ENCODE results near the gene XRN2. TPM values are rescaled to one million over a fixed set of nuclear protein-coding genes. Genes with fewer than 3 reads are reported as not detected.
A peak's percentile ranks its signal among the peaks of the same experiment; 100 is the strongest.

Gene XRN2
- polyA plus RNA-seq, 3 donors: 53.1 to 111 (median 101) TPM

DNA sequence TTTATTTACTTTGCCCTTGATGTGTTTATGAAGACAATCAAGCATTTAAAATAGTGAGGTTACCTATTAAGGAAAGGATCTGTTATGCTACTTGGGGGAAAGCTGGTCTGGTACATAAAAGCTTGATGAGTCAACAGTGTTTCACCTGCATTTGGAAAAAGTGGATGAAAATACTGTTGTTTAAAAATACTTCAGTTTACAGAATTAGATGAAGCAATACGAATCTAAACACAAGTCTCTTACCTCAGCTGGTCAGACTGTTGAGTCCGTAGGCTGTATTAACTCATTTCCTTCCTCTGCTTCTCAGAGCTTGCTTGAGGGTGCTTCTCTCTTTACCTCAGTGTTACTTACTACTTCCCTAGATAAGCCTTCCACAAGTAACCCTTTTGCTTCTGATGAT, 58.1 kb downstream of the XRN2 start:
- Histone ChIP-seq H3K4me3 (replicated peaks in 1 of 3; ENCODE audit: low read depth in 2 of 3, low read length in 3 of 3) (peak overlapping the region in 1 of 3 experiments; percentile 2), H3K27ac (ENCODE audit: low read depth in 1 of 2, low read length in 2 of 2) (peak overlapping the region in 1 of 2 donors; percentile 58), H3K9ac (ENCODE audit: insufficient read depth, low read length, poor library complexity, severe bottlenecking) (peak overlapping the region; percentile 0), H3K36me3 (replicated peaks in 1 of 2; ENCODE audit: control insufficient read depth in 1 of 2, insufficient read depth in 2 of 2, low read length in 2 of 2) (peaks cover 69 to 87% of the 10 kb centered on the region in 2 donors), H3K4me1 (ENCODE audit: control insufficient read depth in 1 of 2, insufficient read depth in 2 of 2, low read length in 2 of 2) (peaks cover 9 to 19% of the 10 kb centered on the region in 2 donors), H3K27me3 (ENCODE audit: control insufficient read depth in 2 of 2, insufficient read depth in 2 of 2, low read length in 2 of 2) (no peaks in the 10 kb centered on the region), H4K20me1 (ENCODE audit: insufficient read depth, low read length) (peaks cover 43% of the 10 kb centered on the region), H3K4me2 (replicated peaks; ENCODE audit: extremely low read depth, low read length, poor library complexity, severe bottlenecking) (no peak overlapping the region), H2AFZ (ENCODE audit: insufficient read depth, low read depth, low read length, poor library complexity, severe bottlenecking) (no peak overlapping the region), H3K9me3 (replicated peaks in 1 of 2; ENCODE audit: control insufficient read depth in 1 of 2, insufficient read depth in 1 of 2, low read length in 2 of 2) (no peaks in the 10 kb centered on the region), H3K79me2 (ENCODE audit: insufficient read depth, low read length) (no peaks in the 10 kb centered on the region)
- H3K27me3 Mint-ChIP-seq (ENCODE audit: low read depth in 3 of 3): peaks cover 0 to 2% (median 0%) of the 10 kb centered on the region in 3 donors
- peak; percentile 10 to 32 (median 21) for DNase-seq
- H3K36me3 Mint-ChIP-seq: peaks cover 61 to 82% of the 10 kb centered on the region in 2 donors
- H3K4me1 Mint-ChIP-seq: peaks cover 22% of the 10 kb centered on the region
- no peak overlapping the region for H3K4me3 Mint-ChIP-seq
- TF ChIP-seq, protein P1, sequence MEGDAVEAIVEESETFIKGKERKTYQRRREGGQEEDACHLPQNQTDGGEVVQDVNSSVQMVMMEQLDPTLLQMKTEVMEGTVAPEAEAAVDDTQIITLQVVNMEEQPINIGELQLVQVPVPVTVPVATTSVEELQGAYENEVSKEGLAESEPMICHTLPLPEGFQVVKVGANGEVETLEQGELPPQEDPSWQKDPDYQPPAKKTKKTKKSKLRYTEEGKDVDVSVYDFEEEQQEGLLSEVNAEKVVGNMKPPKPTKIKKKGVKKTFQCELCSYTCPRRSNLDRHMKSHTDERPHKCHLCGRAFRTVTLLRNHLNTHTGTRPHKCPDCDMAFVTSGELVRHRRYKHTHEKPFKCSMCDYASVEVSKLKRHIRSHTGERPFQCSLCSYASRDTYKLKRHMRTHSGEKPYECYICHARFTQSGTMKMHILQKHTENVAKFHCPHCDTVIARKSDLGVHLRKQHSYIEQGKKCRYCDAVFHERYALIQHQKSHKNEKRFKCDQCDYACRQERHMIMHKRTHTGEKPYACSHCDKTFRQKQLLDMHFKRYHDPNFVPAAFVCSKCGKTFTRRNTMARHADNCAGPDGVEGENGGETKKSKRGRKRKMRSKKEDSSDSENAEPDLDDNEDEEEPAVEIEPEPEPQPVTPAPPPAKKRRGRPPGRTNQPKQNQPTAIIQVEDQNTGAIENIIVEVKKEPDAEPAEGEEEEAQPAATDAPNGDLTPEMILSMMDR (IDR thresholded peaks at IDR 0.05): no peak
- WGBS (ENCODE audit: insufficient coverage): no CpG with 5 or more reads among the region's 2 CpGs
- H3K9me3 Mint-ChIP-seq: no peaks in the 10 kb centered on the region
- intact Hi-C loops (cut with micrococcal nuclease): no loop called here
- H3K27ac Mint-ChIP-seq: peak overlapping the region in 6 of 7 donors; percentile 50 to 71 (median 58)

DNA sequence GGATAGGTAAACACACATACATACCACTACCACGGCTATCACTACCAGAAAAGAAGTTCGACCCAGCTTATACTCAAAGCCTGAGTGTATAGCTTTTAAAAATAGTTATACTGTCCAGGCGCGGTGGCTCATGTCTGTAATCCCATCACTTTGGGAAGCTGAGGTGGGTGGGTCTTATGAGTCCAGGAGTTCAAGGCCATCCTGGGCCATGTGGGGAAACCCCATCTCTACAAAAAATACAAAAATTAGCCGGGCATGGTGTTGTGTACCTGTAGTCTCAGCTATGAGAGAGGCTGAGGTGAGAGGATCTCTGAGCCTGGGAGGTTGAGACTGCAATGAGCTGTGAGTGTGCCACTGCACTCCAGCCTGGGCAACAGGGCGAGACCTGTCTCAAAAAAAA, 61.3 kb downstream of the XRN2 start:
- intact Hi-C loops (cut with micrococcal nuclease): no loop called here
- no peak overlapping the region for H3K9ac ChIP-seq (ENCODE audit: insufficient read depth, low read length, poor library complexity, severe bottlenecking)
- H3K4me3 ChIP-seq (replicated peaks in 1 of 3; ENCODE audit: low read depth in 2 of 3, low read length in 3 of 3): no peak overlapping the region
- H4K20me1 ChIP-seq (ENCODE audit: insufficient read depth, low read length): peaks cover 60% of the 10 kb centered on the region
- no peak overlapping the region for H3K27ac ChIP-seq (ENCODE audit: low read depth in 1 of 2, low read length in 2 of 2)
- DNase-seq: no peak
- H3K27me3 ChIP-seq (ENCODE audit: control insufficient read depth in 2 of 2, insufficient read depth in 2 of 2, low read length in 2 of 2): no peaks in the 10 kb centered on the region
- TF ChIP-seq, protein P1 (IDR thresholded peaks at IDR 0.05): no peak
- no peaks in the 10 kb centered on the region for H3K79me2 ChIP-seq (ENCODE audit: insufficient read depth, low read length)
- Mint-ChIP-seq H3K9me3 (no peaks in the 10 kb centered on the region), H3K36me3 (peaks cover 69 to 82% of the 10 kb centered on the region in 2 donors), H3K4me1 (peaks cover 22% of the 10 kb centered on the region), H3K27me3 (ENCODE audit: low read depth in 3 of 3) (no peaks in the 10 kb centered on the region), H3K4me3 (no peak overlapping the region), H3K27ac (peak overlapping the region in 1 of 7 donors; percentile 50)
- H3K36me3 ChIP-seq (replicated peaks in 1 of 2; ENCODE audit: control insufficient read depth in 1 of 2, insufficient read depth in 2 of 2, low read length in 2 of 2): peaks cover 68 to 87% of the 10 kb centered on the region in 2 donors
- no peak overlapping the region for H2AFZ ChIP-seq (ENCODE audit: insufficient read depth, low read depth, low read length, poor library complexity, severe bottlenecking)
- 100% methylated on average over 1 of the region's 6 CpGs for WGBS (ENCODE audit: insufficient coverage)
- H3K4me1 ChIP-seq (ENCODE audit: control insufficient read depth in 1 of 2, insufficient read depth in 2 of 2, low read length in 2 of 2): peaks cover 9 to 19% of the 10 kb centered on the region in 2 donors
- no peaks in the 10 kb centered on the region for H3K9me3 ChIP-seq (replicated peaks in 1 of 2; ENCODE audit: control insufficient read depth in 1 of 2, insufficient read depth in 1 of 2, low read length in 2 of 2)
- H3K4me2 ChIP-seq (replicated peaks; ENCODE audit: extremely low read depth, low read length, poor library complexity, severe bottlenecking): no peak overlapping the region

Data from CD14-positive monocyte (primary cell).